Astrocyte (in vitro differentiated cells and primary cell): Measurements from ENCODE around the gene APLP2. TPM values are rescaled to one million over a fixed set of nuclear protein-coding genes. Genes with fewer than 3 reads are reported as not detected.

Experiments
- DNase-seq: peaks from one replicate; pipeline ENCODE4 v3.0.0-alpha.2; 2010; ENCODE audit warnings: low read depth
- FAIRE-seq: peaks from 2 replicates; lab custom pipeline; 2011; peaks lifted over from hg19 to GRCh38; lab: Jason Lieb, UNC
- H2AFZ ChIP-seq: 2 replicates; pipeline ENCODE4 v1.6.0; 2012; ENCODE audit warnings: low read depth, low read length, inconsistent platforms
- H3K27ac ChIP-seq: 2 replicates; pipeline ENCODE4 v1.5.1; 2011; ENCODE audit warnings: low read depth, low read length, inconsistent platforms
- H3K27me3 ChIP-seq: 2 replicates; pipeline ENCODE4 v1.6.0; 2011; ENCODE audit warnings: low read length, inconsistent platforms; ENCODE audit not compliant: insufficient read depth
- H3K36me3 ChIP-seq: 2 replicates; pipeline ENCODE4 v1.5.1; 2011; ENCODE audit warnings: low read length, inconsistent platforms; ENCODE audit not compliant: insufficient read depth
- H3K4me1 ChIP-seq: 2 replicates; pipeline ENCODE4 v1.5.1; 2011; ENCODE audit warnings: low read length, inconsistent platforms; ENCODE audit not compliant: insufficient read depth
- H3K4me2 ChIP-seq: 2 replicates; pipeline ENCODE4 v1.6.0; 2012; ENCODE audit warnings: low read length, inconsistent platforms
- H3K4me3 ChIP-seq: 2 replicates; pipeline ENCODE4 v1.5.1; 2011; ENCODE audit warnings: low read depth, mild to moderate bottlenecking, low read length, inconsistent platforms; ENCODE audit not compliant: insufficient read depth
- H3K79me2 ChIP-seq: 2 replicates; pipeline ENCODE4 v1.6.0; 2012; ENCODE audit warnings: mild to moderate bottlenecking, low read length, inconsistent platforms; ENCODE audit not compliant: insufficient read depth
- H3K9ac ChIP-seq: 2 replicates; pipeline ENCODE4 v1.6.0; 2012; ENCODE audit warnings: mild to moderate bottlenecking, low read length, inconsistent platforms
- H3K9me3 ChIP-seq: 2 replicates; pipeline ENCODE4 v1.5.1; 2012; ENCODE audit warnings: low read depth, mild to moderate bottlenecking, low read length, inconsistent platforms; ENCODE audit not compliant: insufficient read depth
- H4K20me1 ChIP-seq: 2 replicates; pipeline ENCODE4 v1.6.0; 2012; ENCODE audit warnings: low read length, inconsistent platforms; ENCODE audit not compliant: insufficient read depth
- H3K27ac Mint-ChIP-seq: one replicate; pipeline ENCODE4 v1.8.0; 2021; ENCODE audit warnings: mild to moderate bottlenecking, mixed read lengths; ENCODE audit not compliant: unreplicated experiment
- H3K27me3 Mint-ChIP-seq: one replicate; pipeline ENCODE4 v1.8.0; 2021; ENCODE audit warnings: low read depth, mixed read lengths; ENCODE audit not compliant: unreplicated experiment
- H3K36me3 Mint-ChIP-seq: one replicate; pipeline ENCODE4 v1.8.0; 2021; ENCODE audit warnings: low read depth, mixed read lengths; ENCODE audit not compliant: unreplicated experiment
- H3K4me1 Mint-ChIP-seq: one replicate; pipeline ENCODE4 v1.8.0; 2021; ENCODE audit warnings: low read depth, mixed read lengths; ENCODE audit not compliant: unreplicated experiment
- H3K4me3 Mint-ChIP-seq: one replicate; pipeline ENCODE4 v1.8.0; 2021; ENCODE audit warnings: mild to moderate bottlenecking, moderate library complexity, mixed read lengths; ENCODE audit not compliant: unreplicated experiment
- H3K9me3 Mint-ChIP-seq: one replicate; pipeline ENCODE4 v1.8.0; 2021; ENCODE audit warnings: mild to moderate bottlenecking, mixed read lengths; ENCODE audit not compliant: unreplicated experiment
- EZH2 ChIP-seq: IDR thresholded peaks from 2 replicates; pipeline ENCODE4 v1.6.1; 2012; ENCODE audit warnings: mild to moderate bottlenecking, low read length, inconsistent platforms; ENCODE audit not compliant: insufficient read depth
- total RNA-seq: library from RNA; stranded (reverse); gene quantifications from 2 replicates; pipeline ENCODE4 v1.2.1, GENCODE V29; 2021
- TF ChIP-seq, protein P1 (sequence below): IDR thresholded peaks from 2 replicates; pipeline ENCODE4 v1.5.1; 2011; ENCODE audit warnings: low read depth, mild to moderate bottlenecking, inconsistent platforms, low read length, moderate library complexity; ENCODE audit not compliant: insufficient read depth

APLP2 gene
- total RNA-seq, 1 donor from 2014 or later, result 849 TPM

DNA sequence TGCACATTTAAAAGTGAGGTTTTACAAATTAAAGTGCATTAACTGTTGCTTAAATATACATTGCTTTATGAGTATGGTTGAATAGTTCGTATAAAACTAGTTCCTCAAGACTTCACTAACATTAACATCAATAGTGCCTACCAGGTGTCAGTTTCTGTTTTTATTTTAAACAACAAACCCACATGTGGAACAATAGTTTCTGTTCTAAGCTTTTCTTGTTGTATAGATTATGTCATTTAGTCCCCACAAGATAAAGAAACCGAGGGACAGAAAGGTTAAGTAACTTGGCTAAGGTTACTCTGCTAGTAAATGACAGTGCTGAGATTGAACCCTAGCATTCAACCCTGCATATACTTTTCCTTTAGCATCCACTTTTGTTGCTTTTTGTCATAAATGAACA is 48.5 kb downstream of the APLP2 start:
- no peak overlapping the region for H3K9ac ChIP-seq
- Mint-ChIP-seq H3K27ac (no peak overlapping the region), H3K9me3 (peaks cover 2% of the 10 kb centered on the region), H3K4me1 (peaks cover 40% of the 10 kb centered on the region), H3K36me3 (peaks cover 24% of the 10 kb centered on the region), H3K27me3 (no peaks in the 10 kb centered on the region), H3K4me3 (no peak overlapping the region)
- H2AFZ ChIP-seq, result no peak overlapping the region
- H3K9me3 ChIP-seq, result no peaks in the 10 kb centered on the region
- H3K4me3 ChIP-seq, result no peak overlapping the region
- H3K79me2 ChIP-seq, result peaks cover 5% of the 10 kb centered on the region
- H3K36me3 ChIP-seq, result peaks cover 3% of the 10 kb centered on the region
- FAIRE-seq, result no peak
- DNase-seq, result no peak
- H3K4me2 ChIP-seq, result no peak overlapping the region
- TF ChIP-seq EZH2, result no peak
- TF ChIP-seq, protein P1, sequence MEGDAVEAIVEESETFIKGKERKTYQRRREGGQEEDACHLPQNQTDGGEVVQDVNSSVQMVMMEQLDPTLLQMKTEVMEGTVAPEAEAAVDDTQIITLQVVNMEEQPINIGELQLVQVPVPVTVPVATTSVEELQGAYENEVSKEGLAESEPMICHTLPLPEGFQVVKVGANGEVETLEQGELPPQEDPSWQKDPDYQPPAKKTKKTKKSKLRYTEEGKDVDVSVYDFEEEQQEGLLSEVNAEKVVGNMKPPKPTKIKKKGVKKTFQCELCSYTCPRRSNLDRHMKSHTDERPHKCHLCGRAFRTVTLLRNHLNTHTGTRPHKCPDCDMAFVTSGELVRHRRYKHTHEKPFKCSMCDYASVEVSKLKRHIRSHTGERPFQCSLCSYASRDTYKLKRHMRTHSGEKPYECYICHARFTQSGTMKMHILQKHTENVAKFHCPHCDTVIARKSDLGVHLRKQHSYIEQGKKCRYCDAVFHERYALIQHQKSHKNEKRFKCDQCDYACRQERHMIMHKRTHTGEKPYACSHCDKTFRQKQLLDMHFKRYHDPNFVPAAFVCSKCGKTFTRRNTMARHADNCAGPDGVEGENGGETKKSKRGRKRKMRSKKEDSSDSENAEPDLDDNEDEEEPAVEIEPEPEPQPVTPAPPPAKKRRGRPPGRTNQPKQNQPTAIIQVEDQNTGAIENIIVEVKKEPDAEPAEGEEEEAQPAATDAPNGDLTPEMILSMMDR, result no peak
- peaks cover 19% of the 10 kb centered on the region for H3K4me1 ChIP-seq
- no peak overlapping the region for H3K27ac ChIP-seq
- peaks cover 5% of the 10 kb centered on the region for H3K27me3 ChIP-seq
- H4K20me1 ChIP-seq, result peaks cover 54% of the 10 kb centered on the region

DNA sequence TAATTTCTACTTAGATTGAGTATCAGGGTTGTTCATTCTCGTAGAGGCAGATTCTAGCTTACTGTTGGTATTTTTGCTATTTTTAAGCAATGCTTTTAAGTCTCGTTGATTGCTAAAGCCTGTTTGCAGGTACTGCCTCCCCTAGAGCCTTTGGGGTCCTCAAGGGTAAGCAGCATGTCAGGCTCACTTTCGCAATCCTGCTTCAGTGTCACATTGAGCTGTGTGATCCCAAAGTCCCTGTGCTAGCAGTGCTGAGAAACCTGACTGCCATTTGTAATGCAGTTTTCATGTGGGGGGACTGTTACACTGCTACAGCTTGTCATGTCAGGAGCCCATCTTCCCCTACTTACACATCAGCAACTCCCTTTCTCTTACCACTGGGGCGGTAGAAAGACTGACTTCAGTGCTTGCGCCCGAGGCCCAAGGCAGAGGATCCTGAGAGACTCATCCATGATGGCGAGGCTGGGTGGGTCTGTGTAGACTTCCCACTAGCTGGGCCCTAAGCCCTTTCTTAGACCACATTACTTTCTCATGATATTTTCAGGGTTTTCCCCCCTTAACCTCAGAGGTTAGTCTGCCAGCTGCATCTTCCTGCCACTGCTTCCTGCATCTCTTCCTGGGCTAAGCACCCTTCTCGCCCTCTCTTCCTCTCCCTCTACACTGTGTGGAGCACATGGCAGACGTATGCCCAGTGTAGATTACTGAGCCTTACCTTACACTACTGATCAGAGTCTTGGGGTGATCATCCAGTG is 49.1 kb downstream of the APLP2 start:
- H3K27ac ChIP-seq, result no peak overlapping the region
- Mint-ChIP-seq H3K36me3 (peaks cover 23% of the 10 kb centered on the region), H3K4me3 (no peak overlapping the region), H3K27ac (no peak overlapping the region), H3K27me3 (no peaks in the 10 kb centered on the region), H3K9me3 (peaks cover 2% of the 10 kb centered on the region), H3K4me1 (peaks cover 37% of the 10 kb centered on the region)
- no peak for FAIRE-seq
- H3K4me2 ChIP-seq, result no peak overlapping the region
- TF ChIP-seq, protein P1, result no peak
- TF ChIP-seq EZH2, result no peak
- no peaks in the 10 kb centered on the region for H3K9me3 ChIP-seq
- no peak for DNase-seq
- no peak overlapping the region for H3K9ac ChIP-seq
- H2AFZ ChIP-seq, result no peak overlapping the region
- H4K20me1 ChIP-seq, result peaks cover 53% of the 10 kb centered on the region
- H3K36me3 ChIP-seq, result peaks cover 3% of the 10 kb centered on the region
- H3K27me3 ChIP-seq, result peaks cover 5% of the 10 kb centered on the region
- peaks cover 21% of the 10 kb centered on the region for H3K4me1 ChIP-seq
- H3K4me3 ChIP-seq, result no peak overlapping the region
- H3K79me2 ChIP-seq, result peaks cover 8% of the 10 kb centered on the region

DNA sequence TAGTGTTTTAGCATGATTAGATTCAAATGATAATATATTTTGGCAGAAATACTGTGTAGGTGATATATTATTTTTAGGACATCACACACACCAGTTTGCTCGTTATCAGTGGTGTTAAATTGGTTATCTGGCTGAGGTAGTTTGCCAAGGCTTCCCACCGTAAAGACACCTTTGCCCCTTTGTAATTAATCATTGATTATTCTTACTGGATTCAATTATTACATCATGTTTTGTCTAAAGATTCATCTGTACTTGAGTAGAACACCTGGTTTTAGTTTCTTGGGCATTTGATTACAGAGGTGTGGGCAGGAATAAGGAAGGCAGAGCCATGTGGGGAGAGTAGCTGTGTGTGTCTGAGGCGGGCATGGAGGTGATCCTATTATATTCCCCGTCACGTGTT is 50.4 kb downstream of the APLP2 start:
- H3K27me3 Mint-ChIP-seq, result no peaks in the 10 kb centered on the region
- peaks cover 41% of the 10 kb centered on the region for H3K4me1 Mint-ChIP-seq
- Histone ChIP-seq H3K27ac (no peak overlapping the region), H3K36me3 (peaks cover 3% of the 10 kb centered on the region), H3K9me3 (no peaks in the 10 kb centered on the region), H3K79me2 (peaks cover 8% of the 10 kb centered on the region), H4K20me1 (peaks cover 52% of the 10 kb centered on the region), H3K9ac (no peak overlapping the region), H3K4me3 (no peak overlapping the region), H3K27me3 (peaks cover 5% of the 10 kb centered on the region), H3K4me2 (no peak overlapping the region), H2AFZ (no peak overlapping the region), H3K4me1 (peaks cover 32% of the 10 kb centered on the region)
- TF ChIP-seq, protein P1, result no peak
- TF ChIP-seq EZH2, result no peak
- no peak for FAIRE-seq
- no peak overlapping the region for H3K4me3 Mint-ChIP-seq
- no peak overlapping the region for H3K27ac Mint-ChIP-seq
- peaks cover 26% of the 10 kb centered on the region for H3K36me3 Mint-ChIP-seq
- no peak for DNase-seq
- H3K9me3 Mint-ChIP-seq, result peaks cover 2% of the 10 kb centered on the region
